H1 (cell line): ENCODE results near the gene IL1RAPL1. TPM values are rescaled to one million over a fixed set of nuclear protein-coding genes. Genes with fewer than 3 reads are reported as not detected.

ENCODE experiments used
- BRCA1 ChIP-seq: IDR thresholded peaks from 2 replicates; pipeline ENCODE4 v1.6.1; 2012; ENCODE audit warnings: low read depth, low read length, improper control_type of control experiment
- CBX8 ChIP-seq: fragments of 300-800, 300-1000 bp; sonication (generic); IDR thresholded peaks from 2 replicates; pipeline ENCODE4 v1.7.1; 2016; ENCODE audit warnings: low read depth, low read length, borderline replicate concordance
- EGR1 ChIP-seq: IDR thresholded peaks from 2 replicates; pipeline ENCODE4 v1.6.1; 2011; ENCODE audit warnings: low read depth, low read length, borderline replicate concordance
- HDAC2 ChIP-seq, 2 experiments: fragments of 300-600 bp in 1 of 2; sonication (generic) in 1 of 2; IDR thresholded peaks; 2 replicates each; pipeline ENCODE4 v1.6.1; 2011 to 2012; ENCODE audit warnings: low read depth in 2 of 2, low read length in 2 of 2, mild to moderate bottlenecking in 2 of 2, moderate library complexity in 2 of 2, borderline replicate concordance in 1 of 2, inconsistent platforms in 1 of 2
- KDM5A ChIP-seq: fragments of 200-600 bp; IDR thresholded peaks from 2 replicates; pipeline ENCODE4 v1.7.1; 2012; ENCODE audit warnings: mild to moderate bottlenecking, low read length, inconsistent platforms, mixed read lengths
- RAD21 ChIP-seq, 2 experiments: IDR thresholded peaks in 1 of 2; conservative IDR thresholded peaks in 1 of 2; 2 replicates each; pipeline ENCODE4 v1.6.1; 2011; ENCODE audit warnings: low read depth in 2 of 2, low read length in 2 of 2, improper control_type of control experiment in 1 of 2, inconsistent platforms in 1 of 2, mild to moderate bottlenecking in 1 of 2, moderate library complexity in 1 of 2
- RBBP5 ChIP-seq: IDR thresholded peaks from 2 replicates; pipeline ENCODE4 v1.7.1; 2012; ENCODE audit warnings: low read depth, mild to moderate bottlenecking, inconsistent platforms, low read length, moderate library complexity, borderline replicate concordance
- SIRT6 ChIP-seq: IDR thresholded peaks from one replicate; pipeline ENCODE4 v1.7.1; 2012; ENCODE audit warnings: low read length, inconsistent platforms
- SIX5 ChIP-seq: IDR thresholded peaks from 2 replicates; pipeline ENCODE4 v1.6.1; 2011; ENCODE audit warnings: mild to moderate bottlenecking, low read depth, low read length
- TEAD4 ChIP-seq: IDR thresholded peaks from 2 replicates; pipeline ENCODE4 v1.6.1; 2012; ENCODE audit warnings: low read depth, low read length, inconsistent platforms, mixed read lengths
- polyA plus RNA-seq, 7 experiments: library from polyadenylated mRNA; depleted of rRNA in 3 of 7; stranded (reverse) in 5 of 7; unstranded in 2 of 7; fragments of >200 nt in 5 of 7; fragments of 200-250 nt in 2 of 7; gene quantifications; 1 replicate in 5 of 7; 2 replicates in 1 of 7; 4 replicates in 1 of 7; pipeline versions ENCODE4 v1.2.1 to v1.2.3, GENCODE V29; 2011 to 2013; ENCODE audit warnings: missing spikeins in 2 of 7, mixed read lengths in 2 of 7
- total RNA-seq: library from RNA; stranded (reverse); fragmentation: NEBNext Ultra II Directional; extraction: Animal tissue kit (Norgen Biotek cat#: 25700); gene quantifications from 2 replicates; pipeline ENCODE4 v1.2.1, GENCODE V29; 2021
- TF ChIP-seq, protein P1 (sequence below): fragments of 300-600 bp; sonication (generic); IDR thresholded peaks from 2 replicates; pipeline ENCODE4 v1.7.1; 2012; ENCODE audit warnings: low read length, moderate library complexity, mild to moderate bottlenecking, inconsistent platforms; ENCODE audit not compliant: insufficient replicate concordance
- TF ChIP-seq, protein P2 (sequence below): IDR thresholded peaks from 2 replicates; pipeline ENCODE4 v1.6.1; 2012; ENCODE audit warnings: inconsistent platforms

IL1RAPL1 gene
- total and polyA plus RNA-seq, 2 of the 8 experiments (the other 6 are each of a cell fraction or from before 2014, with no cell fraction given) = 0.11 to 0.35 TPM

DNA sequence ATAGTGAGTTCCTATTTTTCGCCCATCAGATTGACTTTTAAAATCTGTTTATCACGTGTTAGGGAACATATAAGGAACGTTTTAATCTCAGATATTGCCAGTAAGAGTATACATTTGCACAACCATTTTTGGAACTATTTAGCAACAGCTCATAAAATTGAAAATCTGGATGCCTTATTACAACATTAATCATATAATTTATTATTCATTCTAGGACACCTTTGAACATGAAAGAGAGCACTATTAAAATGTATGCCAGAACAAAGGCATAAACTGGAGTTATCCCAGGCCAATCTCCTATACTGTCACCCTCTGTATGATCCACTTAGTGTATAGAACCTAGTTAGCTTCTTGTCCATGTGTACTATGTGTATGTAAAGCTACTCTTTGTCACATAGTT is 1049.1 kb downstream of the IL1RAPL1 start (continued):
- TF ChIP-seq, protein P1, sequence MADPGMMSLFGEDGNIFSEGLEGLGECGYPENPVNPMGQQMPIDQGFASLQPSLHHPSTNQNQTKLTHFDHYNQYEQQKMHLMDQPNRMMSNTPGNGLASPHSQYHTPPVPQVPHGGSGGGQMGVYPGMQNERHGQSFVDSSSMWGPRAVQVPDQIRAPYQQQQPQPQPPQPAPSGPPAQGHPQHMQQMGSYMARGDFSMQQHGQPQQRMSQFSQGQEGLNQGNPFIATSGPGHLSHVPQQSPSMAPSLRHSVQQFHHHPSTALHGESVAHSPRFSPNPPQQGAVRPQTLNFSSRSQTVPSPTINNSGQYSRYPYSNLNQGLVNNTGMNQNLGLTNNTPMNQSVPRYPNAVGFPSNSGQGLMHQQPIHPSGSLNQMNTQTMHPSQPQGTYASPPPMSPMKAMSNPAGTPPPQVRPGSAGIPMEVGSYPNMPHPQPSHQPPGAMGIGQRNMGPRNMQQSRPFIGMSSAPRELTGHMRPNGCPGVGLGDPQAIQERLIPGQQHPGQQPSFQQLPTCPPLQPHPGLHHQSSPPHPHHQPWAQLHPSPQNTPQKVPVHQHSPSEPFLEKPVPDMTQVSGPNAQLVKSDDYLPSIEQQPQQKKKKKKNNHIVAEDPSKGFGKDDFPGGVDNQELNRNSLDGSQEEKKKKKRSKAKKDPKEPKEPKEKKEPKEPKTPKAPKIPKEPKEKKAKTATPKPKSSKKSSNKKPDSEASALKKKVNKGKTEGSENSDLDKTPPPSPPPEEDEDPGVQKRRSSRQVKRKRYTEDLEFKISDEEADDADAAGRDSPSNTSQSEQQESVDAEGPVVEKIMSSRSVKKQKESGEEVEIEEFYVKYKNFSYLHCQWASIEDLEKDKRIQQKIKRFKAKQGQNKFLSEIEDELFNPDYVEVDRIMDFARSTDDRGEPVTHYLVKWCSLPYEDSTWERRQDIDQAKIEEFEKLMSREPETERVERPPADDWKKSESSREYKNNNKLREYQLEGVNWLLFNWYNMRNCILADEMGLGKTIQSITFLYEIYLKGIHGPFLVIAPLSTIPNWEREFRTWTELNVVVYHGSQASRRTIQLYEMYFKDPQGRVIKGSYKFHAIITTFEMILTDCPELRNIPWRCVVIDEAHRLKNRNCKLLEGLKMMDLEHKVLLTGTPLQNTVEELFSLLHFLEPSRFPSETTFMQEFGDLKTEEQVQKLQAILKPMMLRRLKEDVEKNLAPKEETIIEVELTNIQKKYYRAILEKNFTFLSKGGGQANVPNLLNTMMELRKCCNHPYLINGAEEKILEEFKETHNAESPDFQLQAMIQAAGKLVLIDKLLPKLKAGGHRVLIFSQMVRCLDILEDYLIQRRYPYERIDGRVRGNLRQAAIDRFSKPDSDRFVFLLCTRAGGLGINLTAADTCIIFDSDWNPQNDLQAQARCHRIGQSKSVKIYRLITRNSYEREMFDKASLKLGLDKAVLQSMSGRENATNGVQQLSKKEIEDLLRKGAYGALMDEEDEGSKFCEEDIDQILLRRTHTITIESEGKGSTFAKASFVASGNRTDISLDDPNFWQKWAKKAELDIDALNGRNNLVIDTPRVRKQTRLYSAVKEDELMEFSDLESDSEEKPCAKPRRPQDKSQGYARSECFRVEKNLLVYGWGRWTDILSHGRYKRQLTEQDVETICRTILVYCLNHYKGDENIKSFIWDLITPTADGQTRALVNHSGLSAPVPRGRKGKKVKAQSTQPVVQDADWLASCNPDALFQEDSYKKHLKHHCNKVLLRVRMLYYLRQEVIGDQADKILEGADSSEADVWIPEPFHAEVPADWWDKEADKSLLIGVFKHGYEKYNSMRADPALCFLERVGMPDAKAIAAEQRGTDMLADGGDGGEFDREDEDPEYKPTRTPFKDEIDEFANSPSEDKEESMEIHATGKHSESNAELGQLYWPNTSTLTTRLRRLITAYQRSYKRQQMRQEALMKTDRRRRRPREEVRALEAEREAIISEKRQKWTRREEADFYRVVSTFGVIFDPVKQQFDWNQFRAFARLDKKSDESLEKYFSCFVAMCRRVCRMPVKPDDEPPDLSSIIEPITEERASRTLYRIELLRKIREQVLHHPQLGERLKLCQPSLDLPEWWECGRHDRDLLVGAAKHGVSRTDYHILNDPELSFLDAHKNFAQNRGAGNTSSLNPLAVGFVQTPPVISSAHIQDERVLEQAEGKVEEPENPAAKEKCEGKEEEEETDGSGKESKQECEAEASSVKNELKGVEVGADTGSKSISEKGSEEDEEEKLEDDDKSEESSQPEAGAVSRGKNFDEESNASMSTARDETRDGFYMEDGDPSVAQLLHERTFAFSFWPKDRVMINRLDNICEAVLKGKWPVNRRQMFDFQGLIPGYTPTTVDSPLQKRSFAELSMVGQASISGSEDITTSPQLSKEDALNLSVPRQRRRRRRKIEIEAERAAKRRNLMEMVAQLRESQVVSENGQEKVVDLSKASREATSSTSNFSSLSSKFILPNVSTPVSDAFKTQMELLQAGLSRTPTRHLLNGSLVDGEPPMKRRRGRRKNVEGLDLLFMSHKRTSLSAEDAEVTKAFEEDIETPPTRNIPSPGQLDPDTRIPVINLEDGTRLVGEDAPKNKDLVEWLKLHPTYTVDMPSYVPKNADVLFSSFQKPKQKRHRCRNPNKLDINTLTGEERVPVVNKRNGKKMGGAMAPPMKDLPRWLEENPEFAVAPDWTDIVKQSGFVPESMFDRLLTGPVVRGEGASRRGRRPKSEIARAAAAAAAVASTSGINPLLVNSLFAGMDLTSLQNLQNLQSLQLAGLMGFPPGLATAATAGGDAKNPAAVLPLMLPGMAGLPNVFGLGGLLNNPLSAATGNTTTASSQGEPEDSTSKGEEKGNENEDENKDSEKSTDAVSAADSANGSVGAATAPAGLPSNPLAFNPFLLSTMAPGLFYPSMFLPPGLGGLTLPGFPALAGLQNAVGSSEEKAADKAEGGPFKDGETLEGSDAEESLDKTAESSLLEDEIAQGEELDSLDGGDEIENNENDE = no peak
- TF ChIP-seq CBX8 (no peak), KDM5A (no peak), EGR1 (no peak), RBBP5 (no peak), RAD21 (IDR thresholded peaks at IDR 0.05 in 1 of 2, conservative IDR thresholded peaks at IDR 0.05 in 1 of 2; ENCODE audit: low read depth in 2 of 2, low read length in 2 of 2) (no peak), TEAD4 (no peak), BRCA1 (no peak), SIX5 (no peak), HDAC2 (IDR thresholded peaks at IDR 0.05; ENCODE audit: borderline replicate concordance in 1 of 2, low read depth in 2 of 2, low read length in 2 of 2) (no peak), SIRT6 (no peak)
- TF ChIP-seq, protein P2, sequence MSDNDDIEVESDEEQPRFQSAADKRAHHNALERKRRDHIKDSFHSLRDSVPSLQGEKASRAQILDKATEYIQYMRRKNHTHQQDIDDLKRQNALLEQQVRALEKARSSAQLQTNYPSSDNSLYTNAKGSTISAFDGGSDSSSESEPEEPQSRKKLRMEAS = no peak
